Thyroid gland (tissue), 4 donors: Measurements from ENCODE around the gene BRWD1.

Experiments used
- POLR2A ChIP-seq, 2 donors: fragments of 450-650 bp; IDR thresholded peaks; one replicate each; pipeline ENCODE4 v1.6.1; 2017; ENCODE audit warnings: antibody characterized with exemption in 2 of 2, mild to moderate bottlenecking in 2 of 2, moderate library complexity in 1 of 2
- TF ChIP-seq, protein P1 (sequence below), 6 experiments: fragments of 200-600 bp in 3 of 6; fragments of 450-650 bp in 3 of 6; sonication (generic) in 3 of 6; IDR thresholded peaks; one replicate each; pipeline ENCODE4 v1.5.1; 2016 to 2019; ENCODE audit warnings: antibody characterized with exemption in 6 of 6, mild to moderate bottlenecking in 2 of 6, inconsistent platforms in 1 of 6, moderate library complexity in 1 of 6

DNA sequence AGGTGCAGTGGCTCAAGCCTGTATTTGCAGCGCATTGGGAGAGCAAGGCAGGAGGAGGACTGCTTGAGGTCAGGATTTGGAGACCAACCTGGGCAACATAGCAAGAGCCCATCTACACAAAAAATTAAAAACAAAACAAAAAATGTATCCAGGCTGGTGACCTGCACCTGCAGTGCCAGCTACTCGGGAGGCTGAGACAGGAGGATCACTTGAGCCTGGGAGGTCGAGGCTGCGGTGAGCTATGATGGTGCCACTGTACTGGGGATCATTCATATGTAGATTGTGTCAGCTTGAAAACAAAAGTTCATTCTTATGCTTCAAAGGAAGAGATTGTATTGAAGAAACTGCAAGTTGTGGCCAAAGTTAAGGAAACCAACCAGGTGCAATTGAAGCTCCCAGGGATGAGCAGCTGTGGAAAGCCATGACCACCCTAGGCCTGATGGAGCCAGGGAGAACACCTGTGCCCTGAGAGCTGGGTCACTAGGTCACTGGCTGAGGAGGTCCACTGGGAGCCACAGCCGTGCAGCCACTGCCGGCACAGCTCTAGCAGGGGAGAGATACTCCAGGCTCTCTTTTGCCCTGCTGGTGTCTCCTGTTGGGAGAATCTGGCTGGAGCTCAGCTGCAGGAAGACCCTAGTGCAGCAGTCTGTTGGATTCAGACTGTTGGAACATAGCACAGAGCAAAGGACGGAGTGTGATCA lies 13.3 kb upstream of the BRWD1 start:
- TF ChIP-seq, protein P1, sequence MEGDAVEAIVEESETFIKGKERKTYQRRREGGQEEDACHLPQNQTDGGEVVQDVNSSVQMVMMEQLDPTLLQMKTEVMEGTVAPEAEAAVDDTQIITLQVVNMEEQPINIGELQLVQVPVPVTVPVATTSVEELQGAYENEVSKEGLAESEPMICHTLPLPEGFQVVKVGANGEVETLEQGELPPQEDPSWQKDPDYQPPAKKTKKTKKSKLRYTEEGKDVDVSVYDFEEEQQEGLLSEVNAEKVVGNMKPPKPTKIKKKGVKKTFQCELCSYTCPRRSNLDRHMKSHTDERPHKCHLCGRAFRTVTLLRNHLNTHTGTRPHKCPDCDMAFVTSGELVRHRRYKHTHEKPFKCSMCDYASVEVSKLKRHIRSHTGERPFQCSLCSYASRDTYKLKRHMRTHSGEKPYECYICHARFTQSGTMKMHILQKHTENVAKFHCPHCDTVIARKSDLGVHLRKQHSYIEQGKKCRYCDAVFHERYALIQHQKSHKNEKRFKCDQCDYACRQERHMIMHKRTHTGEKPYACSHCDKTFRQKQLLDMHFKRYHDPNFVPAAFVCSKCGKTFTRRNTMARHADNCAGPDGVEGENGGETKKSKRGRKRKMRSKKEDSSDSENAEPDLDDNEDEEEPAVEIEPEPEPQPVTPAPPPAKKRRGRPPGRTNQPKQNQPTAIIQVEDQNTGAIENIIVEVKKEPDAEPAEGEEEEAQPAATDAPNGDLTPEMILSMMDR (IDR thresholded peaks at IDR 0.05) = no peak
- TF ChIP-seq POLR2A (IDR thresholded peaks at IDR 0.05) = no peak
